Measurements from ENCODE around the gene SENP5. TPM values are rescaled to one million over a fixed set of nuclear protein-coding genes. Genes with fewer than 3 reads are reported as not detected.
"Not testable (repeated sequence)": the region's sequence is repeated elsewhere in the genome, so short reads cannot be mapped to it uniquely, and the experiment has no call there.

Gene SENP5
- total and polyA plus RNA-seq, 7 donors = 4.2 to 54.6 (median 41.5) TPM

DNA sequence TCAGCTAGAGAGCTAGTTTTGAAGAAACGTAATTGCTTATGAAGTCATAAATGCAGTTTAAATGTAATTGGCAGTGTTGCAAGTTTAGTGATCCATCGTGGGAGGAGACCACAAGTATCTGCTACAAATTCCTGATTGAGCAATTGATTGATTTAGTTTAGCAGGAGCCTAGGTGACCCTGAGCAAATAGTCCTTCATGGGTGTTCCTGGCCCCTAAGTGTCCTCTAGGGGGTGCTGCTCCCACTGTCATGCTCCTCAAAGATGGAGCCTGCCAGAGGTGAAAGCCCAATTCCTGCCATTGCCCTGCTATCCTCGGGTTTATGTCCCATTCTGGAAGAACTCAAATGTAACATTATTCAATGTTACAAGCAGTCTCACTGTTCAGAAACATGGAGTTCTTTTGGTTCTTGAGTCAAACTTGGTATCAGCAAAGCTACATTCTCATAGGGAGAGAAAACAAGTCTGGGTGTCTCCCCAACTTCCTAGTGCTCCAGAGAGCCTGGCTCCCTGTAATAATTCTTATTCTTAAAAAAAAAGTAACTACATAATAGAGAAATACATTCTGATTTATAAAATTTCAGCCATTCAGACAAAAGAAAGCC, 29.8 kb upstream of the SENP5 start:
- H3K27ac ChIP-seq = no peak overlapping the region
- peak; percentile 71 for DNase-seq
- no peak overlapping the region for H3K4me3 ChIP-seq
- intact Hi-C loops (cut with DNase I) = loop anchor here (2.0 kb wide), 1 partner anchor 131 kb away; the partner anchor contains the start of gene PIGZ
- H3K27me3 ChIP-seq = no peaks in the 10 kb centered on the region
- 36 to 49% methylated on average over 3 of the region's 3 CpGs for WGBS, 2 donors
- H3K4me1 ChIP-seq = no peaks in the 10 kb centered on the region
- no peaks in the 10 kb centered on the region for H3K36me3 ChIP-seq
- peak in 1 of 4 donors; percentile 15 for TF ChIP-seq POLR2AphosphoS5 (IDR thresholded peaks at IDR 0.05)
- TF ChIP-seq CTCF (IDR thresholded peaks at IDR 0.05) = peak; percentile 48 to 77 (median 52)
- no peak for TF ChIP-seq POLR2A (IDR thresholded peaks at IDR 0.05)
- no peak for TF ChIP-seq EP300 (IDR thresholded peaks at IDR 0.05)
- no peaks in the 10 kb centered on the region for H3K9me3 ChIP-seq

GRCh38 chr3:196839351-196839750, 28.4 kb upstream of the SENP5 start:
- 90% methylated on average over 6 of the region's 6 CpGs for WGBS, 2 donors
- H3K4me1 ChIP-seq, H3K4me3 ChIP-seq, H3K36me3 ChIP-seq, H3K27ac ChIP-seq, DNase-seq, H3K27me3 ChIP-seq, H3K9me3 ChIP-seq: not testable (repeated sequence)
- intact Hi-C loops (cut with DNase I) = loop anchor here (2.0 kb wide), 1 partner anchor 129 kb away; the partner anchor contains the start of gene PIGZ

DNA sequence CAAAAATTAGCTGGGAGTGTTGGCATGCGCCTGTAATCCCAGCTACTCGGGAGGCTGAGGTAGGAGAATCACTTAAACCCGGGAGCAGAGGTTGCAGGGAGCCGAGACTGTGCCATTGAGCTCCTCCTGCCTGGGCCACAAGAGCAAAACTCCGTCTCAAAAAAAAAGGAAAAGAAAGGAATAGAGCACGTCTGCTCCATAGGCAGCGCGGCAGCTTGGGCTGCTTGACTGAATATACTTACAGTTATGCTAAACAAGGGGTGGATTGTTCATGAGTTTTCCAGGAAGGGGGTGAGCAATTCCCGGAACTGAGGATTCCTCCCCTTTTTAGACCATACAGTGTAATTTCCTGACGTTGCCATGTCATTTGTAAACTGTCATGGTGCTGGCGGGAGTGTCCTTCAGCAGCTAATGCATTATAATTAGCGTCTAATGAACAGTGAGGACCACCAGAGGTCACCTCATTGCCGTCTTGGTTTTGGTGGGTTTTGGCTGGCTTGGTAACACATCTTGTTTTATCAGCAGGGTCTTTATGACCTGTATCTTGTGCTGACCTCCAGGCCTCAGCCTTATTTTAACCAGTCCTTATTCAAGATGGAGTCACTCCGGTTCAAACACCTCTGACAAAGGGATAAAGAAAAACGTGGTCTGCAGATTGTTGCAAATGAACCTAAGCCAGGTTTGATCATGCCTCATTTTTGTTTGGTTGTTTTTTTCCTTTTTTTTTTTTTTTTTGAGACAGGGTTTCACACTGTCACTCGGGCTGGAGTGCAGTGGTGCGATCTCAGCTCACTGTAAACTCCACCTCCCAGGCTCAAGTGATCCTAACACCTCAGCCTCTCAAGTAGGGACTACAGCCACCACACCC, 24.9 kb upstream of the SENP5 start:
- no peaks in the 10 kb centered on the region for H3K27me3 ChIP-seq
- intact Hi-C loops (cut with DNase I) = no loop called here
- no peak overlapping the region for H3K4me3 ChIP-seq
- no peak overlapping the region for H3K27ac ChIP-seq
- H3K9me3 ChIP-seq = no peaks in the 10 kb centered on the region
- 77 to 81% methylated on average over 17 of the region's 17 CpGs for WGBS, 2 donors
- no peak for TF ChIP-seq POLR2A (IDR thresholded peaks at IDR 0.05)
- no peak for TF ChIP-seq EP300 (IDR thresholded peaks at IDR 0.05)
- no peak for TF ChIP-seq CTCF (IDR thresholded peaks at IDR 0.05)
- no peak for TF ChIP-seq POLR2AphosphoS5 (IDR thresholded peaks at IDR 0.05)
- DNase-seq = no peak
- H3K36me3 ChIP-seq = no peaks in the 10 kb centered on the region
- H3K4me1 ChIP-seq = no peaks in the 10 kb centered on the region

GRCh38 chr3:196843435-196844110, 24.1 kb upstream of the SENP5 start:
- Histone ChIP-seq H3K9me3 (no peaks in the 10 kb centered on the region), H3K27ac (no peak overlapping the region), H3K4me3 (no peak overlapping the region), H3K4me1 (no peaks in the 10 kb centered on the region), H3K27me3 (no peaks in the 10 kb centered on the region), H3K36me3 (no peaks in the 10 kb centered on the region)
- intact Hi-C loops (cut with DNase I) = no loop called here
- TF ChIP-seq CTCF (IDR thresholded peaks at IDR 0.05) = no peak
- WGBS, 2 donors = 82 to 88% methylated on average over 9 of the region's 9 CpGs
- DNase-seq = no peak

DNA sequence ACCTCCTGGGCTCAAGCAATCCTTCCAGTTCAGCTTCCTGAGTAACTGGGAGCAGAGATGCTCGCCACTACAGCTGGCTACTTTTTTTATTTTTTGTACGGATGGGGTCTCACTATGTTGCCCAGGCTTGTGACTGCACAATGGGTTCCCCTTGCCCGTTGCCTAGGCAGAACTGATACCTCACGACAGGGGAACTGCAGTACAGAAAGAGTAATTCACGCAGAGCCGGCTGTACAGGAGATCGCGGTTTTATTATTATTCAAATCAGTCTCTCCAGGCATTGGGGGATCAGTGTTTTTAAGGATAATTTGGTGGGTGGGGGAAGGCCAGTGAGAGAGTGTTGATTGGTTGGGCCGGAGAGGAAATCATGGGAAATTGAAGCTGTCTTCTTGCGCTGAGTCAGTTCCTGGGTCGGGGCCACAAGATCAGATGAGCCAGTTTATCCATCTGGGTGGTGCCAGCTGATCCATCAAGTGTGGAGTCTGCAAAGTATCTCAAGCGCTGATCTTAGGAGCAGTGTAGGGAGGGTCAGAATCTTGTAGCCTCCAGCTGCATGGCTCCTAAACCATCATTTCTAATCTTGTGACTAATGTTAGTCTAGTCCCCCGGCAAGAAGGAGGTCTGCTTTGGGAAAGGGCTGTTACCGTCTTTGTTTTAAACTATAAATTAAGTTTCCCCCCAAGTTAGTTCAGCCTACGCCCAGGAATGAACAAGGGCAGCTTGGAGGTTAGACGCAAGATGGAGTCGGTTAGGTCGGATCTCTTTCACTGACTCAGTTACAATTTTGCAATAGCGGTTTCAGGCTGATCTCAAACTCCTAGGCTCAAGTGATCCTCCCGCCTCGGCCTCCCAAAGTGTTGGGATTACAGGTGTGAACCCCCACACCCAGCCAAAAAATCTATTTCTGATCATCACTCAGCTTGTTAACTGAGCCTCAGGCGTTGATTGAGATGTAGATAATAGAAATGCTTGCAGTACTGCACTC, 23.2 kb upstream of the SENP5 start:
- not testable (repeated sequence) for H3K9me3 ChIP-seq

DNA sequence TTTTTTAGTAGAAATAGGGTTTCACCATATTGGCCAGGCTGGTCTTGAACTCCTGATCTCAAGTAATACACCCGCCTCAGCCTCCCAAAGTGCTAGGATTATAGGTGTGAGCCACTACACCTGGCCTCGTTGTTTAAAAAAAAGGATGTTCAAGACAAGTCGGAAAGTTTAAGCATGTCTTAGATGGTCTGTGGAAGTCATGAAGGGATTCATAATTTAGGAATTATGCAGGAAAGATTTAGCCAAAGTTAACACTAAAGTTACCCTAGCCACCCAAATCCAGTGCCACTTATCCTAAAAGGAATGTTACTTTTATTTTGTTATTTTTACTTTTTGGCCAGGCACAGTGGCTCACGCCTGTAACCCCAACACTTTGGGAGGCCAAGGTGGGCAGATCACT, 19.3 kb upstream of the SENP5 start:
- intact Hi-C loops (cut with DNase I); H3K27ac ChIP-seq; DNase-seq; H3K27me3 ChIP-seq; H3K36me3 ChIP-seq; H3K9me3 ChIP-seq; H3K4me1 ChIP-seq; H3K4me3 ChIP-seq: not testable (repeated sequence)
- WGBS, 2 donors = 88 to 90% methylated on average over 4 of the region's 4 CpGs

More for the DNA sequence above, 23.2 kb upstream of the SENP5 start:
- H3K4me3 ChIP-seq; H3K27me3 ChIP-seq; DNase-seq; H3K36me3 ChIP-seq; H3K4me1 ChIP-seq; H3K27ac ChIP-seq; intact Hi-C loops (cut with DNase I): not testable (repeated sequence)
- 91% methylated on average over 20 of the region's 22 CpGs for WGBS, 2 donors
